HG03378 (cell line): ENCODE measurements around the gene SSB.
"Not testable (repeated sequence)": the region's sequence is repeated elsewhere in the genome, so short reads cannot be mapped to it uniquely, and the experiment has no call there.

Experiments used
- ATAC-seq: cut with Tn5 transposase; IDR thresholded peaks from one replicate; pipeline ENCODE4 v1.9.1; 2021; ENCODE audit warnings: mild to moderate bottlenecking, moderate library complexity; ENCODE audit not compliant: unreplicated experiment

Gene SSB

GRCh38 chr2:169781249-169782013, 17.2 kb upstream of the SSB start:
- no peak for ATAC-seq

- ATAC-seq = no peak
These were observed 16.2 kb upstream of the SSB start for GRCh38 chr2:169782513-169782912.

- ATAC-seq = no peak
These were observed 8.1 kb upstream of the SSB start for GRCh38 chr2:169790581-169790980.

GRCh38 chr2:169795181-169795580, 3.5 kb upstream of the SSB start:
- ATAC-seq = no peak

- ATAC-seq = no peak
These were observed 2.2 kb upstream of the SSB start for GRCh38 chr2:169796441-169796840.

GRCh38 chr2:169797601-169798000, 1.1 kb upstream of the SSB start:
- no peak for ATAC-seq

GRCh38 chr2:169798397-169798717, 314 bp upstream of the SSB start:
- no peak for ATAC-seq

- ATAC-seq = no peak
These were observed 4.8 kb downstream of the SSB start for GRCh38 chr2:169803480-169803879.

GRCh38 chr2:169806586-169806985, 7.9 kb downstream of the SSB start:
- no peak for ATAC-seq

GRCh38 chr2:169808221-169808620, 9.6 kb downstream of the SSB start:
- ATAC-seq = no peak

- no peak for ATAC-seq
These were observed 17.2 kb downstream of the SSB start for GRCh38 chr2:169815849-169816248.

- ATAC-seq = not testable (repeated sequence)
These were observed 18.3 kb downstream of the SSB start for GRCh38 chr2:169816961-169817360.

GRCh38 chr2:169817369-169817768, 18.7 kb downstream of the SSB start:
- ATAC-seq = not testable (repeated sequence)

GRCh38 chr2:169818241-169818640, 19.6 kb downstream of the SSB start:
- ATAC-seq = no peak

GRCh38 chr2:169819106-169819505, 20.4 kb downstream of the SSB start:
- no peak for ATAC-seq

- not testable (repeated sequence) for ATAC-seq
These were observed 21.4 kb downstream of the SSB start for GRCh38 chr2:169820101-169820500.

GRCh38 chr2:169822036-169822435, 23.4 kb downstream of the SSB start:
- ATAC-seq = no peak

GRCh38 chr2:169822785-169823392, 24.2 kb downstream of the SSB start:
- no peak for ATAC-seq

- ATAC-seq = no peak
These were observed 25.3 kb downstream of the SSB start for GRCh38 chr2:169823996-169824372.

GRCh38 chr2:169824373-169825333, 26.0 kb downstream of the SSB start, which contains the start of gene METTL5:
METTL5 (minus strand) TSS chr2:169824905; CDS start chr2:169824597, 308 bp downstream.
- no peak for ATAC-seq
